Measurements from ENCODE around the gene KDM4C.

The KDM4C gene

GRCh38 chr9:6909181-6909580 lies 151.4 kb downstream of the KDM4C start:
- no peak for DNase-seq

GRCh38 chr9:6910032-6910431 lies 152.3 kb downstream of the KDM4C start:
- DNase-seq: no peak

DNA sequence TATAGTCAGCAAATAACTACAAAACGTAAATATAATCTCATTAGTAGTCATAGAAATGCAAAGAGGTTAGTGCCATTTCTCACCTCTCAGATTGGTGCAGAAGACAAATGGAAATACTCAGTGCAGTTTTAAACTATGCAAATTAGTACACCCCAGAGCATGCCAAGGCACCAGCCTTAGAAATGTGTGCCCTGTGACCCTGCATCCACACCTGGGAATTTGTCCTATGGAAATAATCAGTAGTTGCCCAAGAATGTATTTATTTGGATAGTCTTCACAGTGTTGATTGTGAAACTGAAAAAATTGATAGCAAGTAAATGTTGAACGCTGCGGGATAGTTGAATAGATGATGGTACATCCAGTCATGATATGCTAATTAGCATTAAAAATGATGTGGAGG lies 152.7 kb downstream of the KDM4C start:
- DNase-seq: no peak

DNA sequence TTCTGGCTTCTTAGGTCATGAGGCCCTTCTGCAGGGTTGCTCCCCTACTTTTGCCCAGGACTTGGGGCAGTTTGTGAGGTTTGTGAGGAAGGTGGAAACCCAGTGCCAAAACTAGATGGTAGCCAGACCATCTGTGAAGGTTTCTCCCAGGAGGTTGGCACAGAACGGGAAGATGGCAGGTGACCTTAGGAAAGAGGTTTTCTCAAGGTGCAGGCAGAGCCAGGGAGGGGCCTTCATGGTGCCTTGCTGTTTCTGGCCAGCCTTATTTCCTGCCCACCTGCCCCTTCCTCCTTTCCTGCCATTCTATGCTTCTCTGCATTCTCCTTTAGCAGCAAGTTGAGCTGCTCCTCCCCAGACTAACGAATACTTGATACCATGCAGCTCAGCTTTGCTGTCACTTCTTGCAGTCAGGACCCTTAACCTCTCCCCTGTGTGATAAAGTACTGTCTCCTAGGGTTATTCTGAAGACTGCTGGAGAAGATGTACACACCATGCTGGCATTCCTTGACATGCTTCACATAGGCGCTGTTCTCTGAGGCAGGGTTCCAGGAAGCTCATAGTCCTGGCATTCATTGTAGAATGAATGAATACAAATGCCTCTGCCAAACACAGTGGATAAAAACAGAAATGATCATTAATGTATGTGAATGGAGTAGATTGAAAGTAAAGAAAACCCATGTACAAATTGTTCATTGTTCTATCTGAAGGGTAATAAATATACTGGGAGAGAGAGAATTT lies 154.3 kb downstream of the KDM4C start:
- DNase-seq: no peak

GRCh38 chr9:6915635-6916034 lies 157.9 kb downstream of the KDM4C start:
- DNase-seq: no peak

- DNase-seq: no peak
Measured at GRCh38 chr9:6917162-6917561, 159.4 kb downstream of the KDM4C start.

DNA sequence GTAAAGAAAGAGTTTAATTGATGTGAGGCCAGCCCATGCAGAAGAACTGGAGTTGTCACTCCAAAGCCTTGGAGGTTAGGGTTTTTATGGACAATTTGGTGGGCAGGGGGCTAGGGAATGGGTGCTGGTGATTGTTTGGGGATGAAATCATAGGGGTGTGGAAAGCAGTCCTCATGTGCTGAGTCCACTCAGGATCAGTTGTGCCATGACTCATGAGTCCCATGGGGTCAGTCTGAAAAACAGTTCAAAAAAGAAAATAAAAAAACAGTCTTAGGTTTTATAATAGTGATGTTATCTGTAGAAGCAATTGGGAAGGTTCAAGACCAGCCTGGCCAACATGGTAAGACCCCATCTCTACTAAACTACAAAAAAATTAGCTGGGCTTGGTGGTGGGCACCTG lies 162.3 kb downstream of the KDM4C start:
- no peak for DNase-seq

DNA sequence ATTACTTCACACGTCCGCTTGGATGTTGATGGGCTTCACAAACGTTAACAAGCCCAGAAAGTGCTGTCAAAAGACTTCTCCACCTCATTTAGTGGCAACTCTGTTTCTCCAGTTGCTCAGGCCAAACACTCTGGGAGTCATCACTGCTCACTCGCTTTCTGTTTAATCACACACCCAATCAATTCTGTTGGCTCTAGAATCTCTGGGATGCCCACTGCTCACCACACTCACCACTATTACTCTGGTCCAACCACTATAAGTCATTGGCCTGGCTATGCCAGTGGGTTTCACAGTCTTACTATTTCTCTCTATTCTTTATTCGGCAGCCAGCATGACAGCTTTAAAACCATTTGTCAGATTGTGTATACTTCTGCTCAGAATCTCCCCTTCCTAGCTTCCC lies 163.5 kb downstream of the KDM4C start:
- DNase-seq: no peak

- no peak for DNase-seq
Measured at GRCh38 chr9:6922124-6922676, 164.4 kb downstream of the KDM4C start.

- DNase-seq: no peak
Measured at GRCh38 chr9:6922680-6923079, 164.9 kb downstream of the KDM4C start.

GRCh38 chr9:6923086-6923485 lies 165.3 kb downstream of the KDM4C start:
- DNase-seq: no peak

DNA sequence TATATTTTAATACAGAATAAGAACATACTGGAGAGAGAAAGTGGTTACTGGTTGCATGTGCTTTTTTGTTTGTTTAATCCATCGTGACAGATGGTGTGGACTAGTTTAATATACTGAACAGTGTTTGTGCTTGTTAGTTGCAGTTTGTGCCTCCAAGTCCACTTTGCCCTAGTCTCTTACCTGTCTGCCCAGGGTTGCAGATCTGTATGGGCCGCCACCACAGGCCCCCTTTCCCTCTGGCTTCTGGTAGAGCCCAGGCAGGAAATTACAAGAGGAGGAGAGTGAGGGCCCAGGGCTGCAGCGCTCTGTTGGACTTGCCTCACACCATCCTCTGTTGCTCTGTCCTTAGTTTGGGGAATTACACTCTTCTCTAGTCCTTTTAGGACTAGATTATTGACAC lies 166.4 kb downstream of the KDM4C start:
- no peak for DNase-seq

GRCh38 chr9:6924988-6925563 lies 167.3 kb downstream of the KDM4C start:
- DNase-seq: no peak

DNA sequence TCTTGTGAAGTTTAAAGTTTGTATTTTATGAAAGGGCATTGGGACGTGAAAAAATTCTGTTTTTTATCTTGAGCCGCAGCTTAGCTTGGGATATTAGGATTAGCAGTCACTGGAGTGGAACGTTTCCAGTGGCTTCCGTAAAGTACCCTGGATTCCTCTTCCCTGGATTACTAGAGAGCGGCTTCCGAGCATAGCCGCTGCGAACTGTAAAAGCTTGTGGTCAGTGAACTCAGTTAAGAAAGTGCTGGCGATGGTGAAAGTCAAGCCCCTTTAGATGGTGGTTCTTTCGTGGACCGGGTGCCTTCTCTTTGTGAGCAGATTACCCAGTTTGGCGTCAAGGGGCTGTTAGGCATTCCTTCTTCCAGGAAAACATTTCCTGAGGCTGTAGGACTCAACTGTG lies 168.1 kb downstream of the KDM4C start:
- no peak for DNase-seq

DNA sequence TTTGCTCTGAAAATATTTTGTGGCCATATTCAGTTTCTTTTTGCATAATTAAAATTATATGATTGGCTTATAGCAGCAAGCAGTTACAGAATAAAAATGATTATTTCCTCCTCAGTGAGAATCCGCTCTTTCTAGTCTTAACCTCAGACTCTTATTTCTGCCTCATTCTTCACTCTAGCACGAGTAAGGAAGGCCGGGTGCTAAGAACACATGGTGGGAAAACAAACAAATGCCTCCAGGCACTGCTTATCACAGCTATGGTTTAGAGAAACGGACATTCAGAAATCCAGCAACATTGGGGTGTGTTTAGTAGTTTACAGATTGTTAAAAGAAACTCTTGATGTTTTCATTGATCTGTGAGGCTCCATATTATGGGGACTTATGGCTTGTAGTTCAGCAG lies 168.7 kb downstream of the KDM4C start:
- DNase-seq: no peak

- DNase-seq: no peak
Measured at GRCh38 chr9:6927838-6928237, 170.1 kb downstream of the KDM4C start.

- DNase-seq: no peak
Measured at GRCh38 chr9:6928863-6929262, 171.1 kb downstream of the KDM4C start.

DNA sequence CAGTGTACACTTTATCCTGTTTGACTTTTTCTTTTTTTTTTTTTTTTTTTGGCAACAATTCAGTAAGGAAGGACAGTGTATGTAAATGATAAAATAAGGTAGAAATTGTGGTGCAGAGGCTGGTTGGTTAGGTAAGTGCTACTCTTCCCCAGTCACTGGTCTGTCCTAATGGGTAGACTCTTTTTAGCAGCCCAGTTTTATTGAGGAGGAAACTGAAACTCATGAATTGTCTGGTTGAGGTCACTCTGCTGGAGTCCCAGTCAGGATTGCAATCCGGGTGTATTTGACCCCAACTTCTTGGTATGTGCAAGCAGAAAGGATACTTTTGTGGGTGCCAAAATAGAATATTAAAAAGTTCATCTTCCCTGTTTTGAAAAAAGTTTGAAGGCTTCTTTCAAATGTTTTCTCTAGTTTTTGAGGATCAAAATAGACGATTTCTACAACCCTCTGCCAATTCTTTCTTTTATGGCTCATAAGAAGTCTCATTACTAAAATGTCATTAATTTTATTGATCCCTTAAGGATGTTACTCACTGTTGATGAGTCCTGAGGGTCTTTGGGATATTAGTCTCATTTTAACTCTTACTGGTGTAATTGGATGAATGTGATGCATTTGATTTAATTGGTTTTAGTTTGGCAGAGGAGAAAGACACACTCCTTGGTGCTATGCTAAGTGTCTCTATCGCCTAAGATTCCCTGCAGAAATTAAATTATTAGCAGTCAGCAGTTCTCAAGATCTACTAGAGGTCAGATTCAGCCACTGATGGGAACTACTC lies 171.9 kb downstream of the KDM4C start:
- DNase-seq: no peak

DNA sequence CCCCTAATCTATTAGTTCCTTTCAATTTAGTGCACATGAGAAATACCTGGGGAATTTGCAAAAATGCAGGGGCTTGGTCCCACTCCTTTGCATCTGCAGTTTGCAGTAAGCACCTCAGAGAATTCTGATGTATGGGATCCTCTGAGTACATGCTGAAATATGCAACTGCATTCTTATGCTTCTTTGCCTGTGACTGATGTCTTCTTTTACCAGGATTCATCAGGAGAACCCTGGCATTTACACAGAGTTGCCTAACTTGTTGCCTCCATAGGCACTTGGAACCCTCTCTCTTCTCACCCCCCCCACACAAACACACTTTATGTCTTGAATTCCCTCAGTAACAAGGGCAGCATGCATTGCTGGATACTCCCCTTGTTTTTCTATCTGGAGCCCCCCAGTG lies 173.1 kb downstream of the KDM4C start:
- no peak for DNase-seq

DNA sequence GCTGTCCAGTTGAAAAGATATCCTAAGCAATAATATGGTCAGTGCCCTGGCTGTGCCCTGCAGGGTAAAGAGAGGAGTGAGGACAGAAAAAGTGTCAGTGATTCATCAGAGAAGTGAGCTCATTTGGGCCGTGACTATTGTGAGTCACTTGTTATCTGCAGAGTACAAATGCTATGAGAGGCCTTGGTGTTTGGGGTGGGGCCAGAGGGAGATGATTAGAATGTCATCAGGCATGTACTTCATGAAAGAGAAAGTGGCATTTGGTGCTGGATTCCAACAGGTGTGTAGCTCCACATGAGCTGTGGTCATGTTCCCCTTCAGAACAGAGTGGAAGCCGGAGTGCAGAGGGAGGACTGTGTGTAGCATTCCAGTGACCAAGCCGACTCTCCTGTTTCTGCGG lies 174.1 kb downstream of the KDM4C start:
- DNase-seq: no peak

- no peak for DNase-seq
Measured at GRCh38 chr9:6936103-6936502, 178.3 kb downstream of the KDM4C start.

DNA sequence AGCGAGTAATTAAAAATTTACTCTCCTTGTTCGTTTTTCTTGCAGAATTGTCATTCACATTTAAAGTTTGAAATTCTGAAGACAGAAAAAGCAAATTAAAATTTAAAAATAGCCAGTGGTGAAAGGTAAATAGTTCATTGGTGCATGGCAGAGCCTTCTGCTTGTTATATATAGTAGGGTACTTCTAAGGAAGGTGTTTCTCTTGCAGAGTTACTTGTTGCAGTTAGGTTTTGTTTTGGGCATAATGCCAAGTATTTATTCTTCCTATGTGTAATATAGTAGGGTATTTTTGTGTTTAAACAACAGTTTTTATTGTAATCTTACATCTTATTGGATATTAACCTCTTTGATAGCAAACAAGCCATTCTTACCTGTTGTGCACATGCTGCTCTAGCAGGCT lies 179.4 kb downstream of the KDM4C start:
- DNase-seq: no peak

DNA sequence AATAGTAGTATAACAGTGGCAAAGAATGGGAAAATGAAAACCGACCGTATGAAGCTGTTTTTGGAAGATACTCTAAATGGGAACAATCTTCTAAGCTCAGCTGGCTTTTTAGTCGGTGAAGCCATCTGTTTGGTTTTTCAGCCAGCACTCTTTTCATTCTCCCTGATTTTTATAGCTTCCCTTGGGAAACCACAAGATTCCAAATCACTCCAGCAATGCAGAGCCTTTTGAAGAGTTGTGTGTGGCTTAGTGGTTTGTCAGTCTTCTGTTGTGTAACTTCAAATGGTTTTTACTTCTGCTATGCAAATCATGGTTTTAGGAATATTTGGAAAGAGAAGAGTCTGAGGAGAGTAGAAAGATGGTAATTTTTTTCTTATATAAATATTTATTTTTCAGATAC lies 180.7 kb downstream of the KDM4C start:
- no peak for DNase-seq

DNA sequence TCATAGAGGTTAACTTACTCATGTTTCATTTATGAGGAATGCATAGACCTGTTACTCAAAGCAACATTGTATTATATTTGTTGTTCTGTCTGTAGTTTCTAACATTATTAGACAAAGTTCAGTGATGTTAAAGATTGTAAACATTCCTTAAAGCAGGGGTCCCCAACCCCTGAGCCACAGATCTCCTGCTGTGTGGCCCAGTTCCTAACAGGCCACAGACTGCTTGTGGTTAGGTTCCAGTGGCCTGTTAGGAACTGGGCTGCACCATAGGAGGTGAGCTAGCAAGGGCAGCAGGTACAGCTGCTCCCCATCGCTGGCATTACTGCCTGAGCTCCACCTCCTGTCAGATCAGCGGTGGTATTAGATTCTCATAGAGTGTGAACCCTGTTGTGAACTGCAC lies 181.1 kb downstream of the KDM4C start:
- DNase-seq: no peak

Measured in CD4-positive, alpha-beta T cell treated with Interleukin-17A for 4 hours (primary cell).